Measurements from ENCODE around the gene CDH13. TPM values are rescaled to one million over a fixed set of nuclear protein-coding genes. Genes with fewer than 3 reads are reported as not detected.

CDH13 gene
- total RNA-seq, 2 experiments from 2014 or later = not detected

DNA sequence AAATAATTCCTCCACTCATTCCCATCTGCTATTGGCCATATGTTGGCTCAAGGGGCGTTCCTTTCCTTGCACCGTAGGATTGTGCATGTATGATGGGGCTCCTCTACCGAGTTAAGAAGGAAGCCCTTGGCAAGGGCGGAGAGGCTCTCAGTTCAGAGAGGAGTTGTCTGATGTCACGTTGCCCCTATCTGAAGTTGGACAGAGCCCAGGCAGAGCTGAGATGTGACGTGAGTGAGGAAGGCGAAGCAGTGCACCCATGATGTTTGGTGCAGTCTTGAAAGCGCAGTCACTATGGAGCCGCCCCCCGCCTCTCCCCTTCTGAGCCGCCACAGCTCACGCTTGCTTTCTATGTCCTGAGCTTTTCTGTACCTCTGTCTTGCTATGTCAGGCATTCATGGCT lies 40.7 kb downstream of the CDH13 start:
- Histone ChIP-seq H3K27ac (ENCODE audit: low read depth, low read length, poor library complexity, severe bottlenecking) (no peak overlapping the region), H3K4me3 (ENCODE audit: low read depth, low read length, poor library complexity, severe bottlenecking) (no peak overlapping the region), H4K20me1 (ENCODE audit: insufficient read depth, low read length) (no peaks in the 10 kb centered on the region), H3K4me2 (ENCODE audit: low read length) (no peak overlapping the region), H2AFZ (ENCODE audit: low read length) (no peak overlapping the region), H3K36me3 (ENCODE audit: insufficient read depth, low read length) (no peaks in the 10 kb centered on the region), H3K9me3 (ENCODE audit: low read length) (no peaks in the 10 kb centered on the region), H3K4me1 (ENCODE audit: insufficient read depth, low read length, poor library complexity, severe bottlenecking) (no peaks in the 10 kb centered on the region), H3K9me2 (ENCODE audit: insufficient read depth, low read length) (no peaks in the 10 kb centered on the region), H3K79me2 (ENCODE audit: insufficient read depth, low read depth, low read length) (no peaks in the 10 kb centered on the region)
- POLR2A ChIA-PET = interaction anchor here (1.1 kb wide), 1 partner anchor 9 kb away, joined by 5 read pairs; no protein-coding TSS in a partner anchor
- TF ChIP-seq, protein P1, sequence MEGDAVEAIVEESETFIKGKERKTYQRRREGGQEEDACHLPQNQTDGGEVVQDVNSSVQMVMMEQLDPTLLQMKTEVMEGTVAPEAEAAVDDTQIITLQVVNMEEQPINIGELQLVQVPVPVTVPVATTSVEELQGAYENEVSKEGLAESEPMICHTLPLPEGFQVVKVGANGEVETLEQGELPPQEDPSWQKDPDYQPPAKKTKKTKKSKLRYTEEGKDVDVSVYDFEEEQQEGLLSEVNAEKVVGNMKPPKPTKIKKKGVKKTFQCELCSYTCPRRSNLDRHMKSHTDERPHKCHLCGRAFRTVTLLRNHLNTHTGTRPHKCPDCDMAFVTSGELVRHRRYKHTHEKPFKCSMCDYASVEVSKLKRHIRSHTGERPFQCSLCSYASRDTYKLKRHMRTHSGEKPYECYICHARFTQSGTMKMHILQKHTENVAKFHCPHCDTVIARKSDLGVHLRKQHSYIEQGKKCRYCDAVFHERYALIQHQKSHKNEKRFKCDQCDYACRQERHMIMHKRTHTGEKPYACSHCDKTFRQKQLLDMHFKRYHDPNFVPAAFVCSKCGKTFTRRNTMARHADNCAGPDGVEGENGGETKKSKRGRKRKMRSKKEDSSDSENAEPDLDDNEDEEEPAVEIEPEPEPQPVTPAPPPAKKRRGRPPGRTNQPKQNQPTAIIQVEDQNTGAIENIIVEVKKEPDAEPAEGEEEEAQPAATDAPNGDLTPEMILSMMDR (conservative IDR thresholded peaks at IDR 0.05; ENCODE audit: low read length) = no peak
- no peak for TF ChIP-seq EZH2phosphoT487 (IDR thresholded peaks at IDR 0.05; ENCODE audit: borderline replicate concordance, low read depth, low read length)
- intact Hi-C loops (cut with micrococcal nuclease; ENCODE audit: unreplicated experiment) = no loop called here
- no peak for DNase-seq (ENCODE audit: low spot score)
- BruUV-seq (replicated peaks) = no TSS peak
- CTCF ChIA-PET (ENCODE audit: unreplicated experiment) = no interaction called here

DNA sequence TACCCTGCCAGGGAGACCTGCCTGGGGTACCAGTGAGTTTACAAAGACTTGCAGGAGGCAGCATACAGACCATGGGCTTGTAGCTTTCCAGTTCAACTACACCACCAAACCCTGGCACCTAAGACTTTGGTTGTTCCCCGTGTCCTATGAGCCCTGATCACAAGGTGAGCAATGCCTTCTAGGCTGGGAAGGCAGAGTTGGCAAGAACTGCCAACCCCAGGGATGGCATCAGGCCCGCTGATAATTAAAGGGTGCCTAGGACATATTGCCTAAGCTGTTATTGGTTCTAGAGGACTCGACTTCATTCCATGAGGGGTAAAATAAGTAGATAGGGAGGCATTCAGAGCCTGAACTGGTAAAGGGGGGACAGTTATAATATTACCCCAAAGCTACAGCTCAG lies 41.3 kb downstream of the CDH13 start:
- no peaks in the 10 kb centered on the region for H3K4me1 ChIP-seq (ENCODE audit: insufficient read depth, low read length, poor library complexity, severe bottlenecking)
- no peaks in the 10 kb centered on the region for H3K9me2 ChIP-seq (ENCODE audit: insufficient read depth, low read length)
- no peaks in the 10 kb centered on the region for H4K20me1 ChIP-seq (ENCODE audit: insufficient read depth, low read length)
- no peak overlapping the region for H3K27ac ChIP-seq (ENCODE audit: low read depth, low read length, poor library complexity, severe bottlenecking)
- ChIA-PET CTCF (ENCODE audit: unreplicated experiment) (no interaction called here), POLR2A (no interaction called here)
- H3K9me3 ChIP-seq (ENCODE audit: low read length) = no peaks in the 10 kb centered on the region
- TF ChIP-seq, protein P1 (conservative IDR thresholded peaks at IDR 0.05; ENCODE audit: low read length) = no peak
- TF ChIP-seq EZH2phosphoT487 (IDR thresholded peaks at IDR 0.05; ENCODE audit: borderline replicate concordance, low read depth, low read length) = no peak
- BruUV-seq (replicated peaks) = no TSS peak
- no peak for DNase-seq (ENCODE audit: low spot score)
- intact Hi-C loops (cut with micrococcal nuclease; ENCODE audit: unreplicated experiment) = no loop called here
- no peak overlapping the region for H3K4me2 ChIP-seq (ENCODE audit: low read length)
- no peak overlapping the region for H2AFZ ChIP-seq (ENCODE audit: low read length)
- no peak overlapping the region for H3K4me3 ChIP-seq (ENCODE audit: low read depth, low read length, poor library complexity, severe bottlenecking)
- no peaks in the 10 kb centered on the region for H3K79me2 ChIP-seq (ENCODE audit: insufficient read depth, low read depth, low read length)
- H3K36me3 ChIP-seq (ENCODE audit: insufficient read depth, low read length) = no peaks in the 10 kb centered on the region

GRCh38 chr16:82671741-82672140 lies 45.0 kb downstream of the CDH13 start:
- Histone ChIP-seq H3K9me2 (ENCODE audit: insufficient read depth, low read length) (no peaks in the 10 kb centered on the region), H3K4me2 (ENCODE audit: low read length) (no peak overlapping the region), H3K36me3 (ENCODE audit: insufficient read depth, low read length) (no peaks in the 10 kb centered on the region), H3K9me3 (ENCODE audit: low read length) (no peaks in the 10 kb centered on the region), H3K79me2 (ENCODE audit: insufficient read depth, low read depth, low read length) (no peaks in the 10 kb centered on the region), H4K20me1 (ENCODE audit: insufficient read depth, low read length) (no peaks in the 10 kb centered on the region), H3K27ac (ENCODE audit: low read depth, low read length, poor library complexity, severe bottlenecking) (no peak overlapping the region), H3K4me3 (ENCODE audit: low read depth, low read length, poor library complexity, severe bottlenecking) (no peak overlapping the region), H2AFZ (ENCODE audit: low read length) (no peak overlapping the region), H3K4me1 (ENCODE audit: insufficient read depth, low read length, poor library complexity, severe bottlenecking) (no peaks in the 10 kb centered on the region)
- POLR2A ChIA-PET = no interaction called here
- no peak for DNase-seq (ENCODE audit: low spot score)
- CTCF ChIA-PET (ENCODE audit: unreplicated experiment) = no interaction called here
- TF ChIP-seq, protein P1 (conservative IDR thresholded peaks at IDR 0.05; ENCODE audit: low read length) = peak; percentile 78
- no peak for TF ChIP-seq EZH2phosphoT487 (IDR thresholded peaks at IDR 0.05; ENCODE audit: borderline replicate concordance, low read depth, low read length)
- intact Hi-C loops (cut with micrococcal nuclease; ENCODE audit: unreplicated experiment) = no loop called here
- no TSS peak for BruUV-seq (replicated peaks)

All from OCI-LY7 (cell line).